ENCODE results near the gene REV3L. TPM values are rescaled to one million over a fixed set of nuclear protein-coding genes. Genes with fewer than 3 reads are reported as not detected.

Gene REV3L
- total RNA-seq, 1 experiment from 2014 or later, result 5.7 TPM

- CTCF ChIA-PET, result interaction anchor here (1.2 kb wide), 1 partner anchor 25 kb away, joined by 5 read pairs; a partner anchor contains a TSS
- H3K36me3 Mint-ChIP-seq, result peaks cover 52% of the 10 kb centered on the region
- TF ChIP-seq PREB (CRISPR knock-in tag; IDR thresholded peaks at IDR 0.05; ENCODE audit: borderline replicate concordance) (no peak), NFATC4 (CRISPR knock-in tag; IDR thresholded peaks at IDR 0.05) (no peak), ETV6 (CRISPR knock-in tag; IDR thresholded peaks at IDR 0.05) (no peak), TEAD4 (CRISPR knock-in tag; IDR thresholded peaks at IDR 0.05) (no peak), PRDM15 (CRISPR knock-in tag; IDR thresholded peaks at IDR 0.05) (no peak), GTF2I (CRISPR knock-in tag; conservative IDR thresholded peaks at IDR 0.05) (no peak), OVOL2 (CRISPR knock-in tag; IDR thresholded peaks at IDR 0.05; ENCODE audit: borderline replicate concordance) (no peak), JAZF1 (CRISPR knock-in tag; IDR thresholded peaks at IDR 0.05) (no peak), SOX15 (CRISPR knock-in tag; IDR thresholded peaks at IDR 0.05) (no peak), AFF4 (CRISPR knock-in tag; IDR thresholded peaks at IDR 0.05; ENCODE audit: borderline replicate concordance) (no peak), MAX (CRISPR knock-in tag; IDR thresholded peaks at IDR 0.05) (no peak), E2F1 (CRISPR knock-in tag; IDR thresholded peaks at IDR 0.05) (no peak), ZNF425 (CRISPR knock-in tag; conservative IDR thresholded peaks at IDR 0.05) (no peak), ZNF423 (CRISPR knock-in tag; IDR thresholded peaks at IDR 0.05) (no peak), MXD4 (CRISPR knock-in tag; IDR thresholded peaks at IDR 0.05; ENCODE audit: borderline replicate concordance) (no peak), E2F4 (CRISPR knock-in tag; IDR thresholded peaks at IDR 0.05; ENCODE audit: borderline replicate concordance, low read depth) (no peak)
Observed at GRCh38 chr6:111283707-111284106, 199.3 kb downstream of the REV3L start.

More at GRCh38 chr6:111283707-111284106, 199.3 kb downstream of the REV3L start:
- no peak; the same call in none of the 2 replicates for ATAC-seq
- Mint-ChIP-seq H3K4me3 (no peak overlapping the region), H3K9me3 (peaks cover 31% of the 10 kb centered on the region), H3K4me1 (peaks cover 28% of the 10 kb centered on the region), H3K27ac (peak overlapping the region; percentile 71), H3K27me3 (ENCODE audit: low read depth) (no peaks in the 10 kb centered on the region)
- POLR2A ChIA-PET, result no interaction called here
- no peak for DNase-seq (ENCODE audit: low spot score)

Data from WTC11 (cell line).